HG03039 (cell line): ENCODE measurements around the gene DNAH17.

ENCODE experiments used
- ATAC-seq: cut with Tn5 transposase; IDR thresholded peaks from one replicate; pipeline ENCODE4 v1.9.1; 2021; ENCODE audit warnings: mild to moderate bottlenecking, moderate library complexity; ENCODE audit not compliant: unreplicated experiment

The DNAH17 gene

GRCh38 chr17:78607038-78607437, 29.8 kb upstream of the DNAH17 start:
- ATAC-seq = no peak

GRCh38 chr17:78605886-78606285, 28.7 kb upstream of the DNAH17 start:
- ATAC-seq = no peak

- no peak for ATAC-seq
These were observed 28.2 kb upstream of the DNAH17 start for GRCh38 chr17:78605429-78605828.

DNA sequence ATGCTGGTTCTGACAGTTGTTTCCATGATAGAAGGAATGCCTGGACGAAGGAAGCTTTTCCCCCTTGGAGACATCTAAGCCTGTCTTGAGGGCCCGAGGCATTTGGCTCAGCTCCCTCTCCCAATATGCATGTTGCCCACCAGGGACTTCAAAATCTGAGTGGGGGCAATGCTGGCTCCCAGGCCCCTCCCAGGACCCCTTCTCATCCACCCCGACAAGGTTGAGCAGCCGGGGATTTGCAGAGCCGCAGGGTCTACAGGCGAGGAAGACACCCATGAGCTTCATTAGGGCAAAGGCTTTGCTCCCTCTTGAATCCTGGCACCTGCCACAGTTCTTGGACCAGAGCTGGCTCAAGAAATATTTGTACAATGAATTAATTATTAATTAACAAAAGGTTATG, 25.1 kb upstream of the DNAH17 start:
- ATAC-seq = no peak

GRCh38 chr17:78601577-78602190, 24.5 kb upstream of the DNAH17 start:
- ATAC-seq = no peak

GRCh38 chr17:78600181-78600721, 23.1 kb upstream of the DNAH17 start:
- no peak for ATAC-seq

- ATAC-seq = no peak
These were observed 22.2 kb upstream of the DNAH17 start for GRCh38 chr17:78599419-78599818.

- ATAC-seq = no peak
These were observed 20.8 kb upstream of the DNAH17 start for GRCh38 chr17:78598013-78598471.

- ATAC-seq = no peak
These were observed 19.9 kb upstream of the DNAH17 start for GRCh38 chr17:78596871-78597764.

DNA sequence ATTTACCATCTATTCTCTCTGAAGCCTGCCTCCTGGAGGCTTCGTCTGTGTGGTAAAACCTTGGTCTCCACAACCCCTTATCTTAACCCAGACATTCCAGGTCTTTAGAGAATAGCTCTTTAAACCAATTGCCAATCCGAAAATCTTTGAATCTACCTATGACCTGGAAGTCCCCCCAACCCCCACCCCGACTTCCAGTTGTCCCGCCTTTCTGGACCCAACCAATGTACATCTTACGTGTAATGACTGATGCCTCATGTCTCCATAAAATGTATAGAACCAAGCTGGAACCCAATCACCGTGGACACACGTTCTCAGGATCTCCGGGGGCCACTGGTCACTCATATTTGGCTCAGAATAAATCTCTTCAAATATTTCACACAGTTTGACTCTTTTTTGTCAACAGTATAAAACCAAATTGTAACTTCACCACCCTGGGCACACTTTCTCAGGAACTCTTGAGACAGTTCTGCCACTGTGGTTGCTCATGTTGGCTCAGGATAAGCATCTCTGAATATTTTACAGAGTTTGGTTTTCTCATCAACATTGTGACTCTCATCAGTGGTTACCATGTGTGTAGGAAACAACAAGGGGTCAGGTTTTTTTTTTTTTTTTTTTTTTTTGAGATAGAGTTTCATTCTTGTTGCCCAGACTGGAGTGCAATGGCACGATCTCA, 18.1 kb upstream of the DNAH17 start:
- ATAC-seq = no peak

GRCh38 chr17:78592991-78593329, 15.8 kb upstream of the DNAH17 start:
- ATAC-seq = no peak

DNA sequence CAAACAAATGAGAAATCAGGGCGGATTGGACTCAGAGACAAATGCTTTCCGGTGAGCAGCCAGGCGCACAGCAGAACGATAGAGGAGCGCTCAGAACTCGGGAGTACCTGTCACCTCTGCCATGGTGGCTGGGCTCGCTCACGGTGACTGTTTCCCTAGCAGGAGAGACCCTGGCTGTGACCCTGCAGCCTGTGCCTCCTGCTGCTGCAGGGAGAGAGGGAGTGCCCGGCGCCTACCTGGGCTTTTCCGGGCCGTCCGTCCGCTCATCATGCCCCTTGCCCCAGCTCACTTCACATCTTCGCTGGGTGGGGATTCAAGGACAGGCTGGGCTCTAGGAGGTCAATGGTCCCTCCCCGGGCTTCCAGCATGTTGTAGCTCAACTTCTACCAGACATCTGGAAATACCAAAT, 14.1 kb upstream of the DNAH17 start:
- no peak for ATAC-seq

DNA sequence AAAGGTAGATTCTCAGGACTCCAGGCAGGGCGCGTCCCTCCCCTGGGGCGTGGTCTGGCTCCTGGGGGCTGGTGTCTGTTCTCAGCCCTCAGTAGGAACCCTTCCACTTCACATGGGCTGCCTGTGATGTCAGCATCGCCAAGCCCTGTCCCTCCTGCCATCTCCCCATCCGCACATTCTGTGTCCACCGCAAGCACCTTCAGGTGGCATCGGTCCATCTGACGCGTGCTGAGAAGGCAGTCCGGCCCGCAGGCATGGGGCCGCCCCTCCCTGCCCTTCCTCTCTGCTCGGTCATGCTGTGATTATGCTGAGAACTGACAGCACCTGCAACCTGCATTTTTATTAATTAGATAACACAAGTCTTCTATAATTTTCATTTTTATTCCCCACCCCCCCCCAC, 12.7 kb upstream of the DNAH17 start:
- no peak for ATAC-seq

GRCh38 chr17:78589031-78589675, 12.0 kb upstream of the DNAH17 start:
- no peak for ATAC-seq

- ATAC-seq = no peak
These were observed 11.2 kb upstream of the DNAH17 start for GRCh38 chr17:78588258-78589030.

- ATAC-seq = no peak
These were observed 7.9 kb upstream of the DNAH17 start for GRCh38 chr17:78585006-78585630.

GRCh38 chr17:78583091-78583490, 5.9 kb upstream of the DNAH17 start:
- no peak for ATAC-seq

DNA sequence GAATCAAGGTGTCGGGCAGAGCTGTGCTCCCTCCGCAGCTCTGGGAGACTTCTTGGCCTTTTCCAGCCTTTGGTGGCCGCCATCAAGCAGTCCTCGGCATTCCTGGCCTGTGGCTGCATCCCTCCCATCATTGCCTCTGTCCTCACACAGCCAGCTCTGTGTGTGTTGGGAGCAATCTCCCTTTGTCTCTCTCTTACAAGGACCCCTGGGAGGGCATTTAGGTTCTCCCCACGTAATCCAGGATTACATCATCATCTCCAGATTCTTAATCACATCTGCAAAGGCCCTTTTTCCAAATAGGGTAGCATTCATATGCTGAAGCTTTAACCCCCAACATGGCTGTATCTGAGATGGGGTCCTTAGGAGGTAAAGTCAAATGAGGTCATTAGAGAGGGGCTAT, 4.1 kb upstream of the DNAH17 start:
- no peak for ATAC-seq

- ATAC-seq = no peak
These were observed 3.1 kb upstream of the DNAH17 start for GRCh38 chr17:78580277-78580804.
